GM18520 (cell line): ENCODE data around the gene SNX9.

ENCODE experiments used
- ATAC-seq: cut with Tn5 transposase; IDR thresholded peaks from one replicate; pipeline ENCODE4 v1.9.1; 2021; ENCODE audit not compliant: unreplicated experiment

The SNX9 gene

DNA sequence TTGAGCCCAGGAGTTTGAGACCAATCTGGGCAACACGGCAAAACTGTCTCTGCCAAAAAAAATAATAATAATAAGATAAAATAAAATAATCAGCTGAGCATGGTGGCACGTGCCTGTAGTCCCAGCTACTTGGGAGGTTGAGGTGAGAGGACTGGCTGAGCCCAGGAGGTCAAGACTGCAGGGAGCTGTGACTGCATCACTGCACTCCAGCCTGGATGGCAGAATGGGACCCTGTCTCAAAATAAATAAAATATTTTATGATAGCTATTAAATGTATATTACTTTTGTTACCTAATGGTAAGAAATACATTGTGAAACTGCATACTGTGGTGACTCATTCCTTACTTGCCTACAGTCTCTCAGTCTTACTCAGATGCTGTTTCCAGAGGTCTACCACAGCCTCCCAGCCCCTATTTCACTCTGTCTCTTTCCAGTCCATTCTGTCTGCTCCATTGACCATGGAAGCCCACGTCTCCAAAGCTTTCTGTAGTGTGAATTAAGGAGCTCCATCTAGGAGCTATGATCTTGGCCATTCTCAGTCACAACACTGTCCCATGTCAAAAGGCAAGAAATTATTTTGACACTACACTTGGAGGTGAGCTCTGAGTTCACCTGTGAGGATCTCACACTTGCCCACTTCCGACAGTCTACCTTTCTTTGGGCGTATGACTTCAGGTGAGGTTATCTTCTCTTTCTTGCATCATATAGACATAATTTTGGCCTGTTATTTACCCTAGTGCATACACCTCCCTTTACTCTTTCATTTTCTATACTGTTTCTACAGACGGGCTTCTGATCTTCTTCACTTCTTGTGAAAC lies 22.4 kb upstream of the SNX9 start:
- peak; percentile 92 for ATAC-seq

DNA sequence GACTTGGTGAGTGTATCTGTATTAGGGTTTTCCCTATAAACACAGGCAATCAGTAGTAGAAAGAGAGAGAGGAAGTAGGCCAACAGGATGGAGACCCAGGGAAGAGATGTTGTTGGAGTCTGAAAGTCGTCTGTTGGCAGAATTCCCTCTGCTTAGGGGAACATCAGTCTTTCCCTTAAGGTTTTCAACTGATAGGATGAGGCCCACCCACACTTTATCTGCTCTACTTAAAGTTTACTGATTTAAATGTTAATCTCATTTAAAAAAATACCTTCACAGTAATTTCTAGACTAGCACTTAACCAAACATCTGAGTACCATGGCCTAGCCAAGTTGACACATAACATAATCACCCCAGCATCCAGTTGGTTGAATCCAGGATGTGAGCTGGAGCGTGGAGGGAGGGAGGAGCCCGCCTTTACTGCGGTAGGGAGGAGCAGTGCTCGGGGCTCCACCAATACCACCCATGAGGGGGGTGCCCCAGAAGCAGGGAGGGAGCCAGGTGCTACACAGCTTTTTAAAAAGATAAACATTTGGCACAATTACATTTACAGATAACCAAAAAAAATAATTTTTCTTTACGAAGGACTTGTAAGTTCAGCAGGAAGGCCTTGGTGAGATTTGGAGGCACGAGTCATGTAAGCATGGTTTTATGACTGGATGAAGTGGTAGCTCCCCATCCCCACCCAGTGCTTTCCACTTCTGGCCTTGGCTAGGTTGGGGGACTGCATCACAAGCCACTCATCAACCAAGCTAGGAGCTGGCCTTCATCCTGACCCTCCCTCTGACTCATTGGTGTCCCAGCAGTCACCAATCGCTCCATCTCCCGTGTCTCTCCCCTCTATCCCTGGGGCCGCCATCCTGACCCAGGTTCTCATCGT lies 18.4 kb upstream of the SNX9 start:
- no peak for ATAC-seq

DNA sequence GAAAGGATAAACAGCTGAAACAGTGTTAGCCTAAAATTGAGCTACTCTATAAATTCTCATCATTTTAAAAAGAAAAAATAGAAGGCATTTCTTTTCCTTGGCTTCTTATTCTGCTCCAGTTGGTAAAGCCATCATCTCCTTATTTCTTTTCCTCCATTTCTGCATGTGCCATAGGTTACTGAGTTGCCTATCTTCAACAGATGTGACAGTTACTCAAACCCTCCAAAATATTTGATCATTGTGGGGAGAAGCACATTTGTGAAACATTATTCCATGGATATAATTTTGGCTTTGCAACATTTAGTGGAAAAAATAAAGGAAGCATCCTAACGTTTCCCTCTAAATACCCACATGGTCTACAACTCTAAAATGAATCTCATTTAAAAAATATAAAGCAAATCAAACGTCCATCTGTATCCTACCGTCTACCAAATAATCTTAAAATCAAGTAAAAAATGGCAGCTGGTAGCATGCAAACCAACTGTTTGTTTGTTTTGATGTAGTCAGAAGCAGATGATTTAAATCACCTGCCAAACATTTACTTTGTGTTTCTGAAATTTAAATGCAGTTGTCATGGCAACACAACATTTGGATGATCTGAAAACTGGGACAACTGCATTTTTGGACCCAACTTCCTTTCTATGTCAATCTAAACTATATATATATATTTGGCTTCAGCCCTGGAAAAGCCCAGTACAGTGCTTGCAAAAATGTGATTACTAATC lies 16.8 kb upstream of the SNX9 start:
- ATAC-seq, result no peak

DNA sequence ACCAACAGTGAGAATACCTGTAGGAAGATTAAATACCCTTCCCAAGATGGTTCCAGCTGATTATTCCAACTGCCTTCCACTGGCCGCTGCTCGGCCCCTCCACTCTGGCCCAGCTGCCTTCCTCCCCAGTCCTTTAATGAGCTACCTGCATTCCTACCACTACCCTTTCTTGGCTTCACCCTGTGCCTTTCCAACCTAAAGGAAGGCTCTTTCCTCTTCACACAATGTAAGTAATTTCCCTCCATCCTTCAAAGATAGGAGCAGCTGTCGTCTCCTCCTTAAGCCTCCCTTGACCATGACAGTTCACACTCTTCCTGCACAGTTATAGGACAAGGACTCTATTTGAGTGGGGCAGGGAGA lies 16.2 kb upstream of the SNX9 start:
- no peak for ATAC-seq

DNA sequence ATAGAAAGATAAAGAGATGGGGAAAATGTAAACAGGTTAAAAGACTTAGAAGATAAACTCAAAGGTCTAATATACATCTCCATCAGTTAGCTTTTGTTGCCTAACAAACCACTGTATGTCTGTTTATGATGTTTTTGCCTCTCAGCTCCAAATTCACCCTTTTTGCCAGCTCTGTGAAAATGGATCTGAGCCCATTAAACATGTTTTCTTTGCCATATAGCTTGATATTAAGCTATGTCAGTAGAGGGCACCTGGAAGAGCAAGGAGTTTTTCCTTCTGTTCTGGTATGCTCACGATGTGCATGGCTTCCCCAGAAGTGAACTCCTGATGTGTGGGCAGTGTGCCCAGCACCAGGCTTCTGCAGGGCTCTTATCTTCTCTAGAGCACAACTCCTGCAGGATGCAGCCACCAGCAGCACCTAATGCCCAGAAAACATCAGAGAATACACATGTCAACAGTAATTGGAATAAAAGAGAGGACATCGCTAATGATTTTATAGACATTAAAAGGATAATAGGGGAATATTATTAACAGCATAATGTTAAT lies 14.6 kb upstream of the SNX9 start:
- no peak for ATAC-seq

DNA sequence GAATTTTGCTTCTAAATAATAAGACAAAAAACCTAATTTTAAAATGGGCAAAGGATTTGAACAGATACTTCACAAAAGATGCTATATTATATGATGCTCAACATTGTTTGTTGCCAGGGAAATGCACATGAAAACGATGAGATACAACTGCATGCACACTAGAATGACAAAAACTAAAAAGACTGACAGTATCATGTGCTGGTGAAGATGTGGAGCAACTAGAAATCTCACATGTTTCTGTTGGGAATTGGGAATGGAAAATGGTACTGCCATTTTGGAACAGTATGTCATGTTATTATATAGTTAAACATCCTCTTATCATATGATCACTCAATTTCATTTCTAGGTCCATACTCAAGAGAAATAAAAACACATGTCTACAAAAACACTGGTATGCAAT lies 13.4 kb upstream of the SNX9 start:
- no peak for ATAC-seq

DNA sequence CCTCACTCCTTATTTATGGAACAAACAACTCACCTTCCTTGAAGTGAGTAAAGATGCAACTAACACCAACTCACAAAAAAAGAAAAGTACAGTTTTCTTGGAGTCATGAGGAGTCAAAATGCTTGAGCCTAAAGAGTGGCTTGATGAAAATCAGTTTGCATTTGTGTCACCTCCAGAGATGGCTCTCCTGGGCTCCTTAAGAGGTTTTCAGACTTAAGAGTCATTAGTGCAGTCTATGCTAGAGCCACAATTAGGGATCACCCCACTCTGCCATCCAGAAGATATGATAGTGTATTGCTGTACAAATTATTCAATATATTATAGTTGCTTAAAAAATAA lies 11.9 kb upstream of the SNX9 start:
- ATAC-seq, result no peak

DNA sequence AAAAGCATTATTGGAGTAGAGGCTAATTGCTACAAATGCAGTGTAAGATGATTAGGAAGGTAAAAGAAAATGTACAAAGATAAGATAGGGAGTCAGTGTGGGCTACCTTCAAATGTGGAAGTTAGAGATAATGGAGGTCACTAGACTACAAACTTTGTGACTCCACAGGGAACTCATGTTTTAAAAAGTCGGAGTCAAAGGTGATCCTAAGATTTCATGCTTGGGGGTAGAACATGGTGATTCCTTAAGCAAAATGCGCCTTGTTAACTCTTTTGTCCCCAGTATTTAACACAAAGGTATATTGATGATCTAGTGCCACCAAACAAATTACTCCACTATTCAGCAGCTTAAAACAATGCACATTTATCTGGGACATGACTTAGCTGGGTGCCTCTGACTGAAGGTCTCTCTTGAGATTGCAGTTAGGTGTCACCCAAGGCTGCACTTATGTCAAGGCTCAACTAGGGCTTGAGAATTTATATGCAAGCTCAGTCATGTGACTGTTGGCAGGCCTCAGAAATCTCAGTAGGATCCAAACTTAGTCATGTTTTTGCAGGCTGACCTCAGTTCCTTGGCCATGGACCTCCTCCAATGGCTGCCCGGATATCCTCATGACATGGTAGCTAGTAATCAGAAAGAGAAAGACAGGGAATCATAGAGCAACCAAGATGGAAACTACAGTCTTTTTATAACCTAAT lies 11.4 kb upstream of the SNX9 start:
- no peak for ATAC-seq

DNA sequence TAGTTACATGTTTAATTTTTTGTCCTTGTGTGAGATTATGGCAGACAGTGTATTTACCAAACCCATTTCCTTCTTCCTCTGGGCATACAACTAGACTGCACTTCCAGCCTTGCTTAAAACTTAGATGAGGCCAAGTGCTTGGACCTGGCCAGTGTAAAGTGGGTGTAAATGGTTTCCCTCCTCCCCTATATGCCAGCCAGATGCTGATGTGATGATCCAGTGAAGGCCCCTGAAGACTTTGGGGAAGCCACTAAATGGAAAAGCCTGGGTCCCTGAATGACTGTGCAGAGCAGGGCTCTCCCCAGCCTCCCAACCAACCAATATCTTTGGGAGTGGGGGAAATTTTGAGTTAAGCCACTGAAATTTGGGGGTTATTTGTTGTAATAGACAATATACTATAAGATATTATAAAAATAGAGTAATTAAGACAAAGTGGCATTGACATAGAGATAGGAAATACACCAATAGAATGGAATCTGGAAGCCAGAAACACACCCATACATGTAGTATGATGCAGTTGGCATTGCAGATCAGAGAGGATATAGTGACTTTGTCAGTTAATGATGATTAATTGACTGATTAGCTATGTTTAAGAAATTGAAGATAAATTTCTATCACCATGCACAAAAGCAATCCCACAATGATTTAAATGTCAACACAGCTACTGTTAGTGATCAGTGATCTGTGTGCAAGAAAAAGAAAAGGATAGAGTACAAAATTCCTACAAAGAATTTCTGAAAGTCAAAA lies 10.4 kb upstream of the SNX9 start:
- ATAC-seq, result no peak

DNA sequence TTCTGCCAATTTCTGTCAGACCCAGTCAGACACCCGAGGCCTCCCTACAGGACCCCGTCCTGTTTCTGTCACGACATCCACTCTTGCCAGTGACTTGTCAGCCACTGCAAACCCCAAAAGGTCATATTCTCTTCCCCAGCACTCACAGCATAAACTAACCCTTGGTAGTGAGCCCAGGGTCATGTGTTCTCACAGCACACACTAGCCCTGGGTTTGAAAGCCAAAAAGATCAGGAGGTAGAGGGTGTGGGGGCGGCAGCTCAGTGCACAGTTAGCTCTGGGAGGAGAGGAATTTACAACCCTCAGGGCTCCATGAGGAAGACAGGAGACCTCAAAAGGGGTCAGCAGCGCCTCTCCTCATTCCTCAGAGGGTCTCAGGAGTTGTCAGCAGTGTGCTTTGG lies 9.9 kb upstream of the SNX9 start:
- ATAC-seq, result no peak

DNA sequence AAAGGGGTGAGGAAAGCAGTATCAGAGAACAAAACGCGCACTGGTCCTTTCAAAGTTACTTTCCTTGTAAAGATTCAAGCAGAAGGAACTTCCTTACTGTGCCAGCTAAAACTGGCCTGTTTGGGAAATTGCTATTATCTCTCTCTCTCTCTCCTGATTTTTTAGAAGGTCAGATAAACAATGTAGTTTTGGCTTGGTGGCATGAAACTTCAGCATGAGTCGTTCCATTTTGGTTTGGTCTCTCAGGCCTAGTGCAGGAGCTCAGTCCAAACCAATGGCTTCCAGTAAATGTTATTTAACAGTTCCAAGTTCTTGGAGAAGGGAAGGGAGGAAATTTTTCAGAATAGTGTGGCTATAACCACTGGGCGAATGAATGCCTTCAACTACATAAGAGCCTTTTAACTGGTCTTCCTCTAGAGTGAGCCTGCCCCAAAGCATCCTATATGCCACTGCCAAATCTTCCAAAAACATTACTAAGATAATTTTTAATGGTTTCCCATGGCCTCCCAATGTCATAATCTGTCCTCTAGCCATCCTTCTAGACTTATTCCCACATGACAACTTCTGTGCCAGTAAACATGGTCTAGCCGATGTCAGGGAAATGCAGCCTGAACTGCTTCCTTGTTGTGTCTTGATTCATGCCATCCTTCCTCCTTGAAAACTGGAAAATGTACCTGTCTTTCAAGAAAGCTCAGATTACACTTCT lies 9.1 kb upstream of the SNX9 start:
- no peak for ATAC-seq

DNA sequence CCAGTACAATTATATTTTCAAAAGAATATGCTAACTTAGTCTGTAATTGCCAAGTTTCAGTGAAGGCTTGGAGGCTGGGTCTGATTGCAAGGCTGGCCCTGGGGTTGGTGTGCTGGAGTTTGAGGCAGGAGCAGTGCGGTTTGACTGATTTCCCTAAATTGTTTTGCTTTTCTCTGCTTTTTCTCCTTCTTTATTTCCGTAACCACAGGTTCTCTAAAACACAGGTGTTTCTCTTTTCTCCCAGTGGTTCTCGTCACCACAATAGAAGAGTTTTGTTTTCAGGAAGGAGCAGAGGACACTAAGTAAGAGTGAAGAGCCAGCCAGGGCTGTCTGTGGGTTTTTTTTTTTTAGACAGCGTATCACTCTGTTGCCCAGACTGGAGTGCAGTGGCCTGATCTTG lies 8.2 kb upstream of the SNX9 start:
- ATAC-seq, result no peak

DNA sequence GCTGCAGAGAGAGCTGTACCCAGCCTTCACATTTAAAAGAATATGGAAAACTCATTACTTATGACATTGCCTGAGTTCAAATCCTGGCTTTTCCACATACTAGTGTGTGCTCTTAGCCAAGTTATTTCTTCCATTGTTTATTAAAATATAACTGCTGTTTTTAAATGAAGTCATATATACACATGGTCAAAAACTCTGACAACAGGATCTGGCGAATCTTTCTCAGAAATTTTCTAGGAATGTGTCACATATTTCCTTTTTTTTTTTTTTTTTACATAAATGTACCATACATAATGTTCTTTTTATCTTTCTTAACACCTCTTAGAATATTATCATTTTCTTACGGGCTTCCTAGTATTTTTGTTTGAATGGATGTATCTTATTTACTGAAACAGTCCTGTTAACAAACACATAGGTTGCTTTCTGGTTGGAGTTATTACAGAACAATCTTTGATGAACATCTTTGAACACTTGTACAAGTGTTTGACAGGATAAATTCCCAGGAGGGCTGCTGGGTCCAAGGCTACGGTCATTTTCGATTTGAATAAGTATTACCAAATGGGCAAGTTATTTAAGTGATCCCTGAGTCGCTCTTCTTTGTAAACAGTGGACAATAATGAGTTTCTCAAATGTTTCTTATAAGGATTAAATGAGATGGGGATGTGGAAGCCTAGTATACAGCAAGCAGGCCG lies 1.6 kb upstream of the SNX9 start:
- no peak for ATAC-seq

DNA sequence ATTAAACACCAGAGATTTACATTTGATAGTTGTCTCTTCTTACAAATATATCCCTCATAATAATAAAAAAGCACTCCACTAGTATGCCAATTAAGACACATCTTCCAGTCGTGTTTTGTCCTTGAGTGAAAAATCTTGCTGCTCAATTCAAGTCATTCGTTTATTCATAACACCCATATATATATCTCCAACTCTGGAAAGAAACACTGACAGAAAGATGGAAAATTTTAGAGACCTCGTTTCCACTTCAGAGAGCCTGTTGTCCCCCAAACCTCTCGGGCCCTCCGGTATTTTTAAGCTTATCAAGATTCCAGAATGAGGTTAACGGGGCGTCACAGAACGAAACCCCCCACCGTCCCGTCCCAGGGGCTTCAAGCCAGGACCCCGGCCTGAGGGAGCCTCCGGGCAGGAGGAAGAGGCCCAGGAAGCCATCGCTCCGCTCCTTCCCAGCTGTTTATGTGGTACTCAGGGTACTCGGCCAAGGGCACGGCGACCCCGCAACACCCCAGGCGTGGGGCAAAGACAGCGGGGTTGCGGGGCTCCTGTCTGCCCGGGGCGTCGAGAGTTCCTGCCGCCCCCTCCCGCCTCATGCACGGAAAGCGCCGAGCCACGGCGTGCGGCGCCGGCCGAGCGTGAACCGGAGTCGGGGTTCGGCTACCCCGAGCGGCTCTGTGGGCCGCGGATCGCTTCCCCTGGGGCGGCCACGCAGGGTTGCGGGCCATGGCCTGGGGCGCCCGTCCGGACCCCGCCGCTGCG lies 623 bp upstream of the SNX9 start:
- ATAC-seq, result peak; percentile 10

DNA sequence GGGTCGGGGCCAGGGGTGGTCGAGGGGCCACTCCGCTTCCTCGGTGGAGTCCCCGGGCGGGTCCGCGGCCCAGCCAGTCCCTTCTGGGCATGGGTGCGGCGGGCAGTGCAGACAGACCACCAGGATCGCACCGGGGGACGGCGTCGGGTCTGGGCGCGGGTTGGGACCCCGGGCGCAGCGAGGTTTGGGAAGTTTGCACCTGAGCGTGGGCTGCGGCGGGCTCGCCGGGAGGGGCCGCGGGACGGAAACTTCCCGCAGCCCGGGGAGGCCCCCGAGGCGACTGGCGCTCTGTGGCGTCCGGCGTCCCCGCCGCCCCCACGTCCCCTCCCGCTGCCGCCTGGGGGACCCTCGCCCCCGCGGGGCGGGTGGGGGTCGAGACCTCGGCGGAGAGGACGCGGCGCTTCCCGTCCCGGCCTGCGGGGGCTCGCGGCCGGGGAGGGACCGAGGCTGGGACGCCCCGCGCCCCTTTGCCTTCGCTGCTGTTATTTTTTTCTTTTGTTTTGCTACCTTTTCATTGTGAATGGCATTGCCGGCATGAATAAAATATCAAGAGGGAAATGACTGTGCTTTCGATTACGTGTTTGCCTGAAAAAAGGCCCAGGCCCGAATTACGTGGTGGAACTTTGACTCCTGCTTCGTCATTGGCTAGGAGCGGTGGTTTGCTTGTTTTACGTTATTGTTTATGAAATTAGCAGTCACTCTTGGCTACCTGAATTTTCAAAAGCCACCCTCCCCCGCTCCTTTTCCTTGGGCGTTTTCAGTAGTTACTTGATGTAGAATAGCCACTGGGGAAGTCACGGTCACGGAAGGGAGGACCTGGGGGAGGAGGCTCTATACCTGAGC lies 703 bp downstream of the SNX9 start:
- ATAC-seq, result peak; percentile 37

DNA sequence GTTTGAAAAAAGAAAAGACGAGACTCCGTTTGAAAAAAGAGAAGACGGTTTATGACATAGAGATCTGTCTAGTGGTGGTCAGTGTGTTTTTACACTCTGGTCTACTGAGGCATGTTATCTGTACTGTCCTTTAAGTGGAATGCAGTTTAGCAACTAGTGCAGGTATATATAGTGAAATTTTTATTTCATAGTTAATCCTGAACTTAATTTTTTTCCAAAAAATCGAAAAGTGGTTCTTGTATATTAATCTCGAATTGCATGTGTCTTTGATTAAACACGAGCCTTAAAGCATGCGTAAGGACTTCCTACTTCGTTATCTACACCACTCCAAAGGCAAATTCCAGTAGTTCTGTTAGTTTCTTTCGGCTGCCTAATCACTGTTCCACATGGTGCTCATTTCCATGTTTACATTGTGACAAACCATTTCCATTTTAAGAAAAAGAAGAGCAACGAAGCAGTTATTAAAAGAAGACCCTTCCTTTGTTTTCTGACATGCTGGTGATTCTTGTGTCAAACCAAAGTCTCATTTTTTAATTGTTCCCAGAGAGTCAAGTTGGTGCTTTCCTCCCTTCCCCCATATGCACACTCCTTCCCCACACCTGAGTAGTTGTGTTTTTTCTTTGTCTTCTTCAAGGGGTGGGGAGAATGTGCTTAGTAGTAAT lies 2.3 kb downstream of the SNX9 start:
- no peak for ATAC-seq
